T1000 (cell line): Measurements from ENCODE around the gene PTPRN2.
"Not testable (repeated sequence)": the region's sequence is repeated elsewhere in the genome, so short reads cannot be mapped to it uniquely, and the experiment has no call there.

Source experiments
- DNase-seq: peaks from one replicate; lab custom pipeline; 2025; ENCODE audit warnings: mixed read lengths; lab: John Stamatoyannopoulos, UW

Gene PTPRN2

GRCh38 chr7:157734676-157735640, 852.7 kb downstream of the PTPRN2 start:
- no peak for DNase-seq

- not testable (repeated sequence) for DNase-seq
Measured at GRCh38 chr7:157733760-157734395, 853.7 kb downstream of the PTPRN2 start.

GRCh38 chr7:157731126-157731525, 856.5 kb downstream of the PTPRN2 start:
- no peak for DNase-seq

- no peak for DNase-seq
Measured at GRCh38 chr7:157730614-157731013, 857.0 kb downstream of the PTPRN2 start.

- DNase-seq: no peak
Measured at GRCh38 chr7:157729566-157729965, 858.1 kb downstream of the PTPRN2 start.

- no peak for DNase-seq
Measured at GRCh38 chr7:157727964-157728615, 859.5 kb downstream of the PTPRN2 start.

GRCh38 chr7:157726764-157727163, 860.9 kb downstream of the PTPRN2 start:
- DNase-seq: no peak

- DNase-seq: not testable (repeated sequence)
Measured at GRCh38 chr7:157725312-157725711, 862.3 kb downstream of the PTPRN2 start.

- no peak for DNase-seq
Measured at GRCh38 chr7:157723205-157723604, 864.4 kb downstream of the PTPRN2 start.

- DNase-seq: no peak
Measured at GRCh38 chr7:157722137-157723060, 865.2 kb downstream of the PTPRN2 start.

GRCh38 chr7:157721468-157722136, 866.0 kb downstream of the PTPRN2 start:
- DNase-seq: no peak

- no peak for DNase-seq
Measured at GRCh38 chr7:157719705-157720655, 867.6 kb downstream of the PTPRN2 start.

- DNase-seq: no peak
Measured at GRCh38 chr7:157719008-157719682, 868.5 kb downstream of the PTPRN2 start.

GRCh38 chr7:157718303-157719007, 869.2 kb downstream of the PTPRN2 start:
- DNase-seq: no peak

GRCh38 chr7:157717211-157718174, 870.1 kb downstream of the PTPRN2 start:
- DNase-seq: no peak

GRCh38 chr7:157715938-157716280, 871.7 kb downstream of the PTPRN2 start:
- DNase-seq: no peak
